Activated naive CD4-positive, alpha-beta T cell treated with anti-CD3 and anti-CD28 coated beads for 36 hours (primary cell): ENCODE results near the gene BDH1. TPM values are rescaled to one million over a fixed set of nuclear protein-coding genes. Genes with fewer than 3 reads are reported as not detected.
"Not testable (repeated sequence)": the region's sequence is repeated elsewhere in the genome, so short reads cannot be mapped to it uniquely, and the experiment has no call there.

Source experiments
- CTCF ChIA-PET: fragments of 350-600 bp; sonication (Branson Sonifier 250); formaldehyde crosslinking; loops from one replicate; lab custom pipeline; 2021; ENCODE audit warnings: antibody characterized with exemption; lab: Charles Lee
- DNase-seq: peaks from one replicate; pipeline ENCODE4 v3.0.0-alpha.2; 2020
- H3K27ac Mint-ChIP-seq: one replicate; pipeline ENCODE4 v1.8.0; 2021; ENCODE audit warnings: mild to moderate bottlenecking, mixed read lengths
- H3K27me3 Mint-ChIP-seq: one replicate; pipeline ENCODE4 v1.8.0; 2021; ENCODE audit warnings: low read depth, mixed read lengths
- H3K36me3 Mint-ChIP-seq: one replicate; pipeline ENCODE4 v1.8.0; 2021; ENCODE audit warnings: low read depth, mixed read lengths
- H3K4me1 Mint-ChIP-seq: one replicate; pipeline ENCODE4 v1.8.0; 2021; ENCODE audit warnings: low read depth, mixed read lengths
- H3K4me3 Mint-ChIP-seq: one replicate; pipeline ENCODE4 v1.8.0; 2021; ENCODE audit warnings: mild to moderate bottlenecking, moderate library complexity, mixed read lengths
- H3K9me3 Mint-ChIP-seq: one replicate; pipeline ENCODE4 v1.8.0; 2021; ENCODE audit warnings: mixed read lengths
- intact Hi-C: fragments of 100-400 bp; cut with micrococcal nuclease; formaldehyde crosslinking; loops from one replicate; pipeline ENCODE4 v1.15.1; 2023
- total RNA-seq, 2 experiments: library from RNA; stranded (reverse); gene quantifications; one replicate each; pipeline ENCODE4 v1.2.3, GENCODE V29; 2021

The BDH1 gene
- total RNA-seq, 2 experiments from 2014 or later = 70.7 to 71.2 TPM

DNA sequence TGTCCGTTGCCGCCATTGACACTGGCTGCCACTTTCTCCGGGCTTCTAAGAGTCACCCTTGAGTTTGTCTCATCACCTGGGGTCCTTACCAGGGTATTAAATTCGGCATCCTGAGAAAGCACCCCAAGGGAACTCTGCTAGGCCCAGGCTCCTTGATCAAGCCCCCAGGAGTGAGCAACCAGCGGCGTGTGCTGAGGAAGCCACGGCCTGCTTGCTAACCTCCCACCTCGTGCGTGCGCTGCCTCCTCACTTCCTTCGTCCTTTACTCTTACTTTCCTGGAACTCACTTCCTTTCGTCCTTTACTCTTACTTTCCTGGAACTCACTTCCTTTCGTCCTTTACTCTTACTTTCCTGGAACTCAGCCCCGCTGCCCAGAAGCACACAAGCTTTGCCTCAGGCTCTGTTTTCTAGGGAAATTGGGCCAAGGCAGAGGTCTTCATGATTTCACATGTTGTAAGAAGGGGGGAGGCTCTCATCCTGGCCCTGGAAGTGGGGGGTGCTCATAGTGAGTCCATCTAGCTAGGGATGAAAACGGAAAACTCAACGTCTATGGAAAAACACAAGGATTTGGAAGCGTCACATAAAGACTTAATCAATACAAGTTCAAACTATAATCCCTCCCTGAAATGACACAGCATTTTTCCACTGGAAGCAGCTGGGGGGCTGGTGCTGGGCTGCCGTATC is 36.7 kb upstream of the BDH1 start:
- CTCF ChIA-PET = no interaction called here
- Mint-ChIP-seq H3K9me3 (no peaks in the 10 kb centered on the region), H3K36me3 (no peaks in the 10 kb centered on the region), H3K27me3 (no peaks in the 10 kb centered on the region), H3K4me1 (peaks cover 18% of the 10 kb centered on the region), H3K27ac (peak overlapping the region; percentile 52), H3K4me3 (no peak overlapping the region)
- peak; percentile 50 for DNase-seq
- intact Hi-C loops = loop anchor here (10.0 kb wide), 1 partner anchor 212 kb away; no protein-coding TSS in a partner anchor

DNA sequence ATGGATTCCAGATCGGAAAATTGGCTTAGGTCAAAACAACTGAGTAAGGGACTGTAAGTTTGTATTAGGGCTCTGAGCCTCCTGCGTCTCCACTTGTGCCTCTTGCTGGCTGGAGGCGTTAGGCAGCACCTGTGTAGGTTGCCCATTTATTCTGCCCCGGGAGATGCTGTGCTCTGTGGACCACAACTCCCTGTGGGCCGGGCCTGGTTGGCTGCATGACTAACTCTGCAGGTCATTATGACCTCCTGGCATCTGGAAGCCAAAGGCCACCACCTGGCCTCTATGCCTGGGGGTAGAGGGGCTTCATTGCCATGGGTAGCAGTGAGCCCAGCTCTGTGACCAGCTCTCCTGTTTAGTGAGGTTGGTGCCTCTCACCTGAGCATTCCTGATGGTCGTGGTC is 36.0 kb upstream of the BDH1 start:
- Mint-ChIP-seq H3K36me3 (no peaks in the 10 kb centered on the region), H3K27ac (no peak overlapping the region), H3K9me3 (no peaks in the 10 kb centered on the region), H3K4me1 (peaks cover 18% of the 10 kb centered on the region), H3K4me3 (no peak overlapping the region), H3K27me3 (no peaks in the 10 kb centered on the region)
- CTCF ChIA-PET = no interaction called here
- intact Hi-C loops = loop anchor here (10.0 kb wide), 1 partner anchor 213 kb away; no protein-coding TSS in a partner anchor
- no peak for DNase-seq

DNA sequence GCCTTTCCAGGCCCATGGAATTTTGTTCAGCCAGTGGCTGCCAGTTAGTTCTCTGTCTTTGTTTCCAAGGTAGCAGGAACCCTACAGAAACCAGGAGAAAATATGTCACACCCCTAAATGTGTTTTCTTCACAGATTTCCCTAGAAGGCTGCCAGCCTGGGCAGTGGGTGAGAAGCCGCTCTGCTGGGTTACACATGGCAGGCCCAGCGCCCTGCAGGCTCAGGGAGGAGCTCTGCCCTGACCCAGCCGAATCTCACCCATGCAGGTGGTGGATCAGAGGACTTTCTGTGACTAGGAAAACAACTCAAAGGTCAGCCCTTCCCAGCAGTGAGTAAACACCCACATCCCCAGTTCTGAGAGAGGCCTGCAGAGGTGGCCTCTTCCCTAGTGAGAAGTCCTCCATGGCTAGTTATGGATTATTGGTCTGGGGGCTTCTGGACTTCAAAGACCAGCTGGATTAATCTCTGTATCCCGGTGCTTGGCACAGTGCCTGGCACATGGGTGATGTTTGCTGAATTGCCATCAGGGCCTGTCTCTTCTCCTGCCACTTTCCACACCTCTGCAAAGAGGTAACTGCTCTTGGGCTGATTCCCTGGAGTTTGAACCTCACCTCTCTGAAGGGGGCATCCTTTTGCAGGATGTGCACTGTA is 34.7 kb upstream of the BDH1 start:
- no peak overlapping the region for H3K4me3 Mint-ChIP-seq
- H3K4me1 Mint-ChIP-seq = peaks cover 18% of the 10 kb centered on the region
- DNase-seq = no peak
- no peaks in the 10 kb centered on the region for H3K36me3 Mint-ChIP-seq
- CTCF ChIA-PET = interaction anchor here (0.5 kb wide), 1 partner anchor 37 kb away, joined by 3 read pairs; no protein-coding TSS in a partner anchor
- H3K27ac Mint-ChIP-seq = no peak overlapping the region
- H3K9me3 Mint-ChIP-seq = no peaks in the 10 kb centered on the region
- H3K27me3 Mint-ChIP-seq = no peaks in the 10 kb centered on the region
- intact Hi-C loops = loop anchor here (10.0 kb wide), 1 partner anchor 214 kb away; no protein-coding TSS in a partner anchor

DNA sequence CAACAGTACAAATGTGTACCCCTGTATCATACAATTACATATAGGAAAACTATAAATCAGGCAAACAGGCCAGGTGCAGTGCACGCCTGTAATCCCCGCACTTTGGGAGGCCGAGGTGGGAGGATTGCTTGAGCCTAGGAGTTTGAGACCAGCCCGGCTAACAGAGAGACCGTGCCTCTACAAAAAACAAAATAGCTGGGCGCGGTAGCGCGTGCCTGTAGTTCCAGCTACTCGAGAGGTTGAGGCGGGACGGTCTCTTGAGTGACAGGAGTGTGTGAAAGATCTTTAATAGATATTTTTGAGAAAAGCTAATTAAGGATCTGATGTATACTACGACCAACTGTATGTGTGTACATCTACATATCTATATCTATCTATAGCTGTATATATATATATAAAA is 33.8 kb upstream of the BDH1 start:
- no peak overlapping the region for H3K4me3 Mint-ChIP-seq
- intact Hi-C loops = no loop called here
- no peaks in the 10 kb centered on the region for H3K27me3 Mint-ChIP-seq
- CTCF ChIA-PET = interaction anchor here (0.5 kb wide), 1 partner anchor 36 kb away, joined by 3 read pairs; no protein-coding TSS in a partner anchor
- peaks cover 18% of the 10 kb centered on the region for H3K4me1 Mint-ChIP-seq
- no peaks in the 10 kb centered on the region for H3K36me3 Mint-ChIP-seq
- H3K9me3 Mint-ChIP-seq = no peaks in the 10 kb centered on the region
- H3K27ac Mint-ChIP-seq = no peak overlapping the region
- no peak for DNase-seq

DNA sequence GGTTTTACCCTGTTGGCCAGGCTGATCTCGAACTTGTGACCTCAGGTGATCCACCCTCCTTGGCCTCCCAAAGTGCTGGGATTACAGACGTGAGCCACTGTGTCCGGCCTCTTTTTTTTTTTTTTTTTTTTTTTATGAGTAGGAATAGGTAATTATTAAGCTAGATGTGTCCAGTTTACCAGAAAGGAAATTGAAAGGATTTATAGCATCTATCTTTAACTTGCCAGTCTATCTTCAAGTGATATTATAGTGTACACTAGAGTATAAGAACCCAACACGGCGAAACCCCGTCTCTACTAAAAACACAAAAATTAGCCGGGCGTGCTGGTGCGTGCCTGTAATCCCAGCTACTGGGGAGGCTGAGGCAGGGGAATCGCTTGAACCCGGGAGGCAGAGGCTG is 31.0 kb upstream of the BDH1 start:
- H3K9me3 Mint-ChIP-seq, H3K27me3 Mint-ChIP-seq: not testable (repeated sequence)
- CTCF ChIA-PET = interaction anchor here (0.8 to 1.4 kb wide), 2 partner anchors 10 to 12 kb away, joined by 5 to 9 read pairs; no protein-coding TSS in a partner anchor

DNA sequence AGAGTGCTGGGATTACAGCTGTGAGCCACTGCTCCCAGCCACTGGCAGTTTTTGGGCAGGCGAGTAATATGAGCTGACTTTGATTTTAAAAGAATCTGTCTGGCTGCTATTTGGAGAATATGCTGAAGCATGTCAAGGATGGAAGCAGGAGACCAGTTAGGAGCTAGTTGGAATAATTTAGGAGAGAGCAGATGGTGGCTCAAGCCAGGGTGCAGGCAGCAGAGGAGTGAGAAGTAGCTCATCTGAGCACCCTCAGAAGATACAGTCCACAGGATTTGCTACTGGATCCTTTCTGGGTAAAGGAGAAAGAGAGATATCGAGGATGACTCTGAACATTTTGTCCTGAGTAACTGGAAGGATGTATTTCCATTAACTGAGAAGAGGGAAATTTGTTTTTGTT is 30.4 kb upstream of the BDH1 start:
- no peaks in the 10 kb centered on the region for H3K36me3 Mint-ChIP-seq
- no peaks in the 10 kb centered on the region for H3K27me3 Mint-ChIP-seq
- H3K9me3 Mint-ChIP-seq = no peaks in the 10 kb centered on the region
- CTCF ChIA-PET = interaction anchor here (0.8 to 1.4 kb wide), 2 partner anchors 9 to 12 kb away, joined by 5 to 9 read pairs; no protein-coding TSS in a partner anchor
- intact Hi-C loops = no loop called here
- no peak overlapping the region for H3K4me3 Mint-ChIP-seq
- DNase-seq = no peak
- no peaks in the 10 kb centered on the region for H3K4me1 Mint-ChIP-seq
- H3K27ac Mint-ChIP-seq = no peak overlapping the region

More for the DNA sequence above, 31.0 kb upstream of the BDH1 start:
- H3K4me1 Mint-ChIP-seq, DNase-seq, H3K4me3 Mint-ChIP-seq, H3K36me3 Mint-ChIP-seq, H3K27ac Mint-ChIP-seq, intact Hi-C loops: not testable (repeated sequence)

DNA sequence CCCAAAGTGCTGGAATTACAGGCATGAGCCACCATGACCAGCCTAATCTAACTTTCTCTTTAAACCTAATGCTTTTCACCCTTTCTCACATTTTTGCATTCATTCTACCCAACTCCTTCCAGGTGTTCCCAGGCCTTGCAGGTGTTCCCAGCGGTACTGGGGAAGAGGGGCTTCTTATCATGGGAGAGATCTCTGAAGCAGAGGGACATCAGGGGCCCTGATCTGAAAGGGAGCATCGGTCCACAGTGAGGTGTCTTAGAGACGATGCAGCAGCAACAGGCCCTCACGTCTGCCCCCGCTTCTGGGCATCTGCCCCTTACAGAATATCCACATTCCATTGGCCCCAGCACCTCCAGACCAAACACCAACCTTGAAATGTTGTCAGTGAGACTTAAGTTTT is 29.0 kb upstream of the BDH1 start:
- CTCF ChIA-PET = no interaction called here
- no peaks in the 10 kb centered on the region for H3K4me1 Mint-ChIP-seq
- no peak overlapping the region for H3K4me3 Mint-ChIP-seq
- H3K9me3 Mint-ChIP-seq = no peaks in the 10 kb centered on the region
- no peaks in the 10 kb centered on the region for H3K27me3 Mint-ChIP-seq
- H3K27ac Mint-ChIP-seq = no peak overlapping the region
- no peak for DNase-seq
- H3K36me3 Mint-ChIP-seq = no peaks in the 10 kb centered on the region
- intact Hi-C loops = no loop called here

DNA sequence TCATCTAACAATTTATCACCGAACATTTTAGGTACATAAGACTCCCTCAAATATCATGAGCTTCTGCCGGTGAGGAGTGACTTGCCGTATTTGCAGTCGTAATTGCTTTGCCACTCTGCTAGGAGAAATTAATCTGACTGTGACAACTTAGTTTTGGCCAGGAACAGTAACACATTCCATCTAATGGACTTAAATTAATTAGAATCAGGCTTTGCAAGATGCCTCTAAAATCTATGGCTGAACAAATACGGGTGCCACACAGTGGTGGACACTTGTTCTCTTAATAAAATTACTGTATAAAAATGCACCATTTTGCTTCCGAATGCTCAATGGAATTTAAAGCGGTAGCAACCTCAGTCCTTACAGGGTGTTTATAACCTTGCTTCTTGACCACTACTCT is 27.6 kb upstream of the BDH1 start:
- DNase-seq = no peak
- H3K27me3 Mint-ChIP-seq = no peaks in the 10 kb centered on the region
- no peak overlapping the region for H3K27ac Mint-ChIP-seq
- no peak overlapping the region for H3K4me3 Mint-ChIP-seq
- no peaks in the 10 kb centered on the region for H3K4me1 Mint-ChIP-seq
- H3K36me3 Mint-ChIP-seq = no peaks in the 10 kb centered on the region
- intact Hi-C loops = no loop called here
- no peaks in the 10 kb centered on the region for H3K9me3 Mint-ChIP-seq
- CTCF ChIA-PET = no interaction called here

DNA sequence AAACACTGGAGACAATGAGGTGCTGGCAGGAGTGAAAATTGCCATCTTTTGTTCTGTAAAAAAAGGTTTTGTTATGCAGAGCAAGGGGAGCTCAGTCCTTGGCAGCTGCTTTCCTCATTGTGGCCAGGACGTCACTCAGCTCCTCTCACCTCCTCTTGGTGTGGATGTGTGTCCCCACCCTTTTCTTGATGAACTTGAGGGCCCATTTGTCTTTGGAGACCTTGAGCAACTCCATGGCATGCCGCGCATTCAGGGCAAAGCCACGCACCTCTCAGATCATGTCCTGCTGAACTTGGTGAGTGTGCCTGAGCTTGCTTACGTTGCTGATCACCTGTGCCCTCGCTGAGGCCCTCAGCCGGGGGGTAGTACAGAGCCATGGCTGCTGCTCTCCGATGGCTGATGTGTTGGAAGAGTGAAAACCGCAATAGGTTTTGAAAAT is 24.5 kb upstream of the BDH1 start:
- no peaks in the 10 kb centered on the region for H3K36me3 Mint-ChIP-seq
- H3K4me1 Mint-ChIP-seq = no peaks in the 10 kb centered on the region
- no peak for DNase-seq
- intact Hi-C loops = no loop called here
- CTCF ChIA-PET = no interaction called here
- no peaks in the 10 kb centered on the region for H3K27me3 Mint-ChIP-seq
- H3K4me3 Mint-ChIP-seq = no peak overlapping the region
- no peaks in the 10 kb centered on the region for H3K9me3 Mint-ChIP-seq
- H3K27ac Mint-ChIP-seq = no peak overlapping the region

DNA sequence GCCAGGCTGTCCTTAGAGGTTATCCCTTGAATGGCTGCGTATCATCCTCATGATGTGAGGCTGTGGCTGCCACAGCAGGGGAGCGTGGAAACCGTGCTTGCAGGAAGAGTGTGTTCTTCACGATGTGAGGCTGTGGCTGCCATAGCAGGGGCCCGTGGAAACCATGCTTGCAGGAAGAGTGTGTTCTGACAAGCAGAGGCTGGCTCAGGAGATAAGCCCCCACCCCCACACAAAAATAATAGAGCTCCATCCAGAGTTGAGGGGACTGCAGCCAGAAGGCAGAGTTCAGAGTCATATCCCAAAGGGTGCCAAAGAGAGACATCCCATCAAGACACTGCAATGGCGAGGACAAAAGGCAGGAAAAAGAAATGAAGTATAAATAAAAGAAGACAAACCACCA is 22.6 kb upstream of the BDH1 start:
- Mint-ChIP-seq H3K27ac (no peak overlapping the region), H3K27me3 (no peaks in the 10 kb centered on the region), H3K36me3 (no peaks in the 10 kb centered on the region), H3K9me3 (no peaks in the 10 kb centered on the region), H3K4me3 (no peak overlapping the region), H3K4me1 (no peaks in the 10 kb centered on the region)
- no peak for DNase-seq
- intact Hi-C loops = no loop called here
- CTCF ChIA-PET = no interaction called here

DNA sequence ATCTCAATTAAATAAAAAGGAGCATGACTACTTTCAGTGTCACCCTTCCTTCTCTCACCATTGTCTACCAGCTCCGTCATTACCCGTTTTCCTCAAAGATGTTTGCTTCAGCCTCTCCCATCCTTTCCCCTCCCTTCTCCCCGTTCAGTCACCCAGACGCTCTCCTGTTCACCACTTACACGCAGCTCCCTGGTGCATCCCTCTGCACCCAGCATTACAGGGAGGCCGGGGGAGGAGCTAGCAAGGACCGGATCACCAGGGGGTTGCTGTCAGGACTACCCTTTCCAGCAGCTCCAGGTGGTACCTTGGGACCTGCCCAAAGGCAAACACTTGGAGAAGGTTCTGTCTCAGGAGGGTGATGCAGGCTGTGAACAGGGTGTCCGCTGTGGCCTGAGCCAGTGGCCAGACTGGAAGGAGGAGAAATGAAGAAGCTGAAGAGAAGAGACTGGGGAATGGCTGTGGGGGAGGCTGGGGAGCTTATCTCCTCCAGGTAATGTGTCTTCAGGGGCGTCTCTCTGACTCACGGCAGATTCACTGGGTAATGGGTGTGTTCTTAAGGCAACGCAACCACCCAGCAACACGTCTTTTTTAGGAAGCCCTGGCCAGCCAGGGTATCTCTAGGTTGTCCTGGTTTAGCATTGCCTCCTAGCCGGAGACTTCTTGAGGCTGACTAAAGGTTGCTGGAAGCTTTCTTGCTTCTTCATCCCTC is 21.8 kb upstream of the BDH1 start:
- Mint-ChIP-seq H3K4me1 (no peaks in the 10 kb centered on the region), H3K9me3 (no peaks in the 10 kb centered on the region), H3K27me3 (no peaks in the 10 kb centered on the region), H3K27ac (no peak overlapping the region), H3K36me3 (no peaks in the 10 kb centered on the region), H3K4me3 (no peak overlapping the region)
- CTCF ChIA-PET = interaction anchor here (1.1 kb wide), 2 partner anchors 9 to 19 kb away, joined by 3 to 5 read pairs; no protein-coding TSS in a partner anchor
- intact Hi-C loops = no loop called here
- DNase-seq = no peak

DNA sequence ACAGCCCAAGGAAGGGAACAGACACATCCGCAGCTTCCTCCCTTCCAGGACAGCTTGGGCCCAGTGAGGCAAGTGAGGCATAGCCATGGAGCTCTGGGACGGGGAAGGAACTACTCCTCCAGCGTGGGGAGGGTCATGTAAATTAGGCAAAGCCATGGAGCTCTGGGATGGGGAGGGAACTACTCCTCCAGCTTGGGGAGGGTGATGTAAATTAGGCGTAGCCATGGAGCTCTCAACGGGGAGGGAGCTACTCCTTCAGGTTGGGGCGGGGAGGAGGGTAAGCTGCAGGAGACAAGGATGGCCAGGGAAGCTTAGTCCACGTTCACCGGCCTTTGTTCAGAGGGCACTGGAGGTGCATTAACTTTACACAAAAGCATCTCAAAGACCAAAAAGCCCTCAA is 21.1 kb upstream of the BDH1 start:
- intact Hi-C loops = no loop called here
- DNase-seq = no peak
- Mint-ChIP-seq H3K27me3 (no peaks in the 10 kb centered on the region), H3K27ac (no peak overlapping the region), H3K4me3 (no peak overlapping the region), H3K4me1 (no peaks in the 10 kb centered on the region), H3K9me3 (no peaks in the 10 kb centered on the region), H3K36me3 (no peaks in the 10 kb centered on the region)
- CTCF ChIA-PET = interaction anchor here (1.1 kb wide), 2 partner anchors 9 to 18 kb away, joined by 3 to 5 read pairs; no protein-coding TSS in a partner anchor
